Measurements from ENCODE around the gene RUNX3. TPM values are rescaled to one million over a fixed set of nuclear protein-coding genes. Genes with fewer than 3 reads are reported as not detected.

The RUNX3 gene
- total RNA-seq, 1 experiment from 2014 or later = 0.33 TPM

GRCh38 chr1:24964811-24965570 is 34.9 kb upstream of the RUNX3 start:
- Histone ChIP-seq H4K8ac (replicated peaks; ENCODE audit: insufficient read length, low read depth, low read length) (no peak overlapping the region), H3K79me1 (ENCODE audit: insufficient read depth, low read depth, low read length, poor library complexity, severe bottlenecking) (no peaks in the 10 kb centered on the region), H3K4me2 (ENCODE audit: insufficient read depth, insufficient read length, low read length) (no peak overlapping the region), H4K91ac (ENCODE audit: insufficient read length, low read depth, low read length) (no peak overlapping the region), H4K20me1 (ENCODE audit: control insufficient read depth, insufficient read depth, insufficient read length) (no peaks in the 10 kb centered on the region), H2BK5ac (ENCODE audit: insufficient read length, low read length) (no peak overlapping the region), H2BK120ac (ENCODE audit: low read depth, low read length, poor library complexity, severe bottlenecking) (no peak overlapping the region), H3K18ac (ENCODE audit: insufficient read length, low read depth, low read length) (peak overlapping the region; percentile 27), H3K14ac (ENCODE audit: insufficient read depth, low read length) (no peak overlapping the region), H3T11ph (ENCODE audit: low read length) (no peak overlapping the region), H3K4me1 (ENCODE audit: insufficient read depth, low read length) (no peaks in the 10 kb centered on the region), H2AFZ (ENCODE audit: low read length) (no peak overlapping the region), H3K27ac (ENCODE audit: insufficient read length, low read depth, low read length) (no peak overlapping the region), H2BK15ac (ENCODE audit: low read depth, low read length) (no peak overlapping the region), H3K4ac (ENCODE audit: low read depth, low read length) (no peak overlapping the region), H3K23ac (ENCODE audit: insufficient read length, low read depth, low read length) (no peak overlapping the region), H3K9ac (ENCODE audit: extremely low read depth, insufficient read length, low read length) (no peak overlapping the region), H3K9me3 (ENCODE audit: control insufficient read depth, low read depth, low read length) (no peaks in the 10 kb centered on the region), H4K5ac (ENCODE audit: insufficient read length, low read depth, low read length) (no peak overlapping the region), H3K56ac (ENCODE audit: insufficient read length, low read depth, low read length) (no peak overlapping the region), H3K23me2 (ENCODE audit: insufficient read length, low read depth, low read length, poor library complexity, severe bottlenecking) (no peaks in the 10 kb centered on the region), H3K79me2 (ENCODE audit: insufficient read depth, low read length) (no peaks in the 10 kb centered on the region), H2AK5ac (ENCODE audit: insufficient read length, low read length) (no peak overlapping the region), H2BK20ac (ENCODE audit: low read depth, low read length, poor library complexity, severe bottlenecking) (no peak overlapping the region), H2BK12ac (ENCODE audit: insufficient read length, low read depth, low read length) (no peak overlapping the region), H3K27me3 (ENCODE audit: insufficient read depth, low read length) (no peaks in the 10 kb centered on the region)
- Mint-ChIP-seq H3K4me3 (no peak overlapping the region), H3K27me3 (ENCODE audit: low read depth) (peaks cover 7% of the 10 kb centered on the region), H3K4me1 (peaks cover 2 to 9% of the 10 kb centered on the region in 2 experiments), H3K27ac (0 out of 7 replicates have a peak overlapping the region, but pooled peaks of 1 of the 3 experiments have one; percentile 14), H3K9me3 (no peaks in the 10 kb centered on the region), H3K36me3 (ENCODE audit: insufficient read depth in 1 of 3, low read depth in 3 of 3) (no peaks in the 10 kb centered on the region)
- WGBS (ENCODE audit: extremely low coverage, insufficient read length, low lambda C conversion rate) = no CpG with 5 or more reads among the region's 32 CpGs
- peak; percentile 44 for DNase-seq
- TF ChIP-seq CTCF (conservative IDR thresholded peaks at IDR 0.05) = no peak

Data from H9 (cell line).